GM06990 (cell line): ENCODE data around the gene SMIM17.
"Not testable (repeated sequence)": the region's sequence is repeated elsewhere in the genome, so short reads cannot be mapped to it uniquely, and the experiment has no call there.

Experiments used
- DNase-seq: peaks from one replicate; pipeline ENCODE4 v3.0.0-alpha.2; 2011; ENCODE audit not compliant: insufficient read length; ENCODE audit errors: extremely low read depth
- H3K27me3 ChIP-seq: replicated peaks from 2 replicates; pipeline ENCODE4 v1.6.0; 2011; ENCODE audit warnings: low read length; ENCODE audit not compliant: control insufficient read depth, insufficient read depth
- H3K36me3 ChIP-seq: 2 replicates; pipeline ENCODE4 v1.5.1; 2011; ENCODE audit warnings: low read length; ENCODE audit not compliant: control insufficient read depth, insufficient read depth
- H3K4me3 ChIP-seq: replicated peaks from 2 replicates; pipeline ENCODE4 v1.5.1; 2011; ENCODE audit warnings: low read depth, mild to moderate bottlenecking, control low read depth, low read length
- TF ChIP-seq, protein P1 (sequence below): IDR thresholded peaks from 2 replicates; pipeline ENCODE4 v1.5.1; 2011; ENCODE audit warnings: low read length, control low read depth, mild to moderate bottlenecking, inconsistent platforms; ENCODE audit not compliant: insufficient read depth, poor library complexity, severe bottlenecking

Gene SMIM17

DNA sequence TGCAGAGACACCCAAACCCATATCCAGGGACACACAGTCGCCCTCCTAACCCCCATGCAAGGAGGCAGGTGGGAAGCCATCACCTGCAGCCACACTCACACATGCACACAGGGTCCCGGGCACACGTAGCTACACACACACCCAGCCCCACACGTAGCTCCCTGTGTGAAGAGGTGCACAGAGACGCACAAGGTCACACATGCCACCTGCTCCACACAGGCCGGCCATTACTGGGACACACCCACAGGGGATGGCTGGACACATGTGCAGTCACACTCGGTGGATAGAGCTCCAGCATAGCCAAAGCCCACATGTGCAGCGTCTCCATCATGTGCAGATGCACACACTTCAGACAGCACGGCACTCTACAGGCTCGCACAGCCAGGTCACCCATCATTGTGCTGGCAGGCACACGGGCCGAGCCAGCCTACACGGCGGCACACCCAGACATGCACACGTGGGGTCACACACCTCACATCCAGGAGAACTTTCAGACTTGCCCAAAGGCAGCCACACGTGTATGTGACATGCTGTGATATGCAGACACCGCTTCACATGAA, 27.5 kb downstream of the SMIM17 start:
- TF ChIP-seq, protein P1, sequence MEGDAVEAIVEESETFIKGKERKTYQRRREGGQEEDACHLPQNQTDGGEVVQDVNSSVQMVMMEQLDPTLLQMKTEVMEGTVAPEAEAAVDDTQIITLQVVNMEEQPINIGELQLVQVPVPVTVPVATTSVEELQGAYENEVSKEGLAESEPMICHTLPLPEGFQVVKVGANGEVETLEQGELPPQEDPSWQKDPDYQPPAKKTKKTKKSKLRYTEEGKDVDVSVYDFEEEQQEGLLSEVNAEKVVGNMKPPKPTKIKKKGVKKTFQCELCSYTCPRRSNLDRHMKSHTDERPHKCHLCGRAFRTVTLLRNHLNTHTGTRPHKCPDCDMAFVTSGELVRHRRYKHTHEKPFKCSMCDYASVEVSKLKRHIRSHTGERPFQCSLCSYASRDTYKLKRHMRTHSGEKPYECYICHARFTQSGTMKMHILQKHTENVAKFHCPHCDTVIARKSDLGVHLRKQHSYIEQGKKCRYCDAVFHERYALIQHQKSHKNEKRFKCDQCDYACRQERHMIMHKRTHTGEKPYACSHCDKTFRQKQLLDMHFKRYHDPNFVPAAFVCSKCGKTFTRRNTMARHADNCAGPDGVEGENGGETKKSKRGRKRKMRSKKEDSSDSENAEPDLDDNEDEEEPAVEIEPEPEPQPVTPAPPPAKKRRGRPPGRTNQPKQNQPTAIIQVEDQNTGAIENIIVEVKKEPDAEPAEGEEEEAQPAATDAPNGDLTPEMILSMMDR = no peak
- no peak for DNase-seq
- Histone ChIP-seq H3K36me3 (no peaks in the 10 kb centered on the region), H3K27me3 (no peaks in the 10 kb centered on the region), H3K4me3 (no peak overlapping the region)

DNA sequence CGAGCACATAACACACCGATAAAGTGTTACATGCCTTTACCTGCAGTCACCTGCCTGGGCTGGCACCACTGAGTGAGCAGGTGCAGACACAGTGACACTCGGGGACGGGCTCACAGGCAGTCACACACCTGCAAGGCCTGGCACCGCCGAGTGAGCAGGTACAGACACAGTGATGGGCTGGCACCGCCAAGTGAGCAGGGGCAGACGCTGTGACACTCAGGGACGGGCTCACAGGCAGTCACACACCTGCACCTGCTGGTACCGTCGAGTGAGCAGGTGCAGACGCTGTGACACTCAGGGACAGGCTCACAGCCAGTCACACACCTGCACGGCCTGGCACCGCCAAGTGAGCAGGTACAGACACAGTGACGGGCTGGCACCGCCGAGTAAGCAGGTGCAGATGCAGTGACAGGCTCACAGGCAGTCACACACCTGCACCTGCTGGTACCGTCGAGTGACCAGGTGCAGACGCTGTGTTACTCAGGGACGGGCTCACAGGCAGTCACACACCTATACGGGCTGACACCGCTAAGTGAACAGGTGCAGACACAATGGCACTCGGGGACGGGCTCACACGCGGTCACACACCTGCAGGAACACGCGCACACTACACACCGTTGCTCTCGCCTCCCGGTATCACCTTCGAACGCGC, 28.1 kb downstream of the SMIM17 start:
- DNase-seq = no peak
- TF ChIP-seq, protein P1 = no peak
- H3K4me3 ChIP-seq = no peak overlapping the region
- H3K36me3 ChIP-seq = no peaks in the 10 kb centered on the region
- no peaks in the 10 kb centered on the region for H3K27me3 ChIP-seq

DNA sequence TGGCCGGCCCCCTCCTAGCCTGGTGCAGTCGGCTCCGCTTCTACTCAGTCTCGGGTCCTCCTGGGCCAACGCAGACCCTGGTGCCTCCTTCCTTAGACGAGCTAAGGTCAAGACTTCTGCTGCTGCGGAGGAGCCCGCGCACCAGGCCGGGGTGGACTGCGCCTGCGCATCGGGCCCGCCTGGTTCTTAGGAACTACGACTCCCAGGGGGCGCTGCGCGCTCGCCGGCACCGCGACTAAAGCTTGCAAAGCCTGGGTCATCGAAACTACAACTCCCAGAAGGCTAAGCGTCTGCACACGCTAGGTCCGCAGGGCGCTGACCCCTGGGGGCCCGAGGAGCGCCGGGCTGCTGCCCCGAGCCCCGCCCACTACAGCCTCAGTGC, 28.6 kb downstream of the SMIM17 start, which contains the start of gene ZNF835:
Gene ZNF835, minus strand, starts transcription at position 145 of the 382 bp plus-strand sequence. CDS start 6,559 bp downstream, outside the sequence.
- TF ChIP-seq, protein P1 = no peak
- DNase-seq = peak; percentile 40
- Histone ChIP-seq H3K36me3 (no peaks in the 10 kb centered on the region), H3K27me3 (no peaks in the 10 kb centered on the region), H3K4me3 (no peak within 1 kb of the TSS)

DNA sequence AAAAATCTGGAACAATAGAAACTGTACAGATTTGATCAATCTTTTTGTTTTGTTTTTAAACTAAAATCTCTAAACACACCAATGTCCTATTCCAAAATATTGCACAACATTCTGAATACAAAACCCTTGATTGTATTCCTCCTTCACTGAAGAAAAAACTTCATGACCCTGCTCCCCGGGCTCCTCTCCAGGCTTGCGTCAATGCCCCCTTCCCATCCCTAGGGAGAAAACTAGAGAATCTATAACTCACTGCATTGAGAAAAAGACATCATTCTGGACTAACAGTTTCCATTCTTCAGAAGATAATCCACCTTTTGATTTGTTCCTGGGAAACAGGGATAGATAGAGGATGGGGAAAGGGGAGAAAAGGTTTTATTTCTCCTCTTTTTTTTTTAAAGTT, 29.7 kb downstream of the SMIM17 start:
- H3K4me3 ChIP-seq, H3K27me3 ChIP-seq, H3K36me3 ChIP-seq, DNase-seq: not testable (repeated sequence)

DNA sequence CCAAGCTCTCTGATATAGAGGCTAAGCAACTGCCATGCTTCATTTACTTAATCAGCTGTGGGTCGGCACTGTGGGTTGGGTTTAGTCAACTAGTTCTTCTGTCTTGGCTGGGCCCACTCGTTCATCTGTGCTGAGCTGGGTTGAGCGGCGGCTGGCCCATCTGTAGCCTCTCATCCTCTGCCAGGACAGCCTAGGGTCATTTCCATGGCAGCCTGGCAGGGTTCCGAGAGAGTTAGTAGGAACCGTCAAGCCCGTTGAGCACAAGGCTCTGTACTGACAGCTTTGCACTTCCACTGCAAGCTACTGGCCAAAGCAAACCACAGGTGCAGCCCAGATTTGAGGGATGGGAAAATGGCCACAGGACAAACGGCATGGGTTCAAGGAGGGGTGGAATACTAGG, 35.2 kb downstream of the SMIM17 start:
- Histone ChIP-seq H3K36me3 (no peaks in the 10 kb centered on the region), H3K27me3 (no peaks in the 10 kb centered on the region), H3K4me3 (no peak overlapping the region)
- TF ChIP-seq, protein P1 = no peak
- no peak for DNase-seq

DNA sequence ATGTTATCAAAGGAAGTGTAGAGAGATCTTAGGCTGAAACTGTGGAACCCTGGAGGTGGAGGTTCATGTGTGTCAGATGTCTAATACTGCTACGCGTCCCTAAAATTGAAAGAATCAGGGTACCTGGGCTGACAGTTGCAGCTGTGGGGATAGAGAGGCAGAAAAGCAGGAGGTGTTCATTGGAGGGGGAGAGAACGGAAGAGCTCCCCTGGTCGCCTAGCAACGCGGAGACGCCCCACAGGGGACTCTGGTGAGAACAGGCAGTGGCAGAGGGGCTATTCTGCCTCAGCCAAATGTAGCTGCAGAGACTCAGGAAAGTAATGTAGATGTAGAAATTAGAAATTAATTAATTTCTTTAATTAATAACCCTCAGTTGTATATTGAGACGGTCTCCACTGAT, 38.7 kb downstream of the SMIM17 start:
- no peaks in the 10 kb centered on the region for H3K27me3 ChIP-seq
- DNase-seq = no peak
- TF ChIP-seq, protein P1 = no peak
- no peaks in the 10 kb centered on the region for H3K36me3 ChIP-seq
- no peak overlapping the region for H3K4me3 ChIP-seq
